Colonic mucosa (tissue), 4 donors: ENCODE results near the gene SNRK. TPM values are rescaled to one million over a fixed set of nuclear protein-coding genes. Genes with fewer than 3 reads are reported as not detected.
A peak's percentile ranks its signal among the peaks of the same experiment; 100 is the strongest.

Experiments used
- DNase-seq: peaks from one replicate; pipeline ENCODE4 v3.0.0-alpha.2; 2020
- H3K27ac ChIP-seq: fragments of 200-600 bp; one replicate; pipeline ENCODE4 v1.8.0; 2021
- H3K27me3 ChIP-seq: fragments of 200-600 bp; one replicate; pipeline ENCODE4 v1.8.0; 2021
- H3K36me3 ChIP-seq: fragments of 200-600 bp; one replicate; pipeline ENCODE4 v1.8.0; 2021
- H3K4me1 ChIP-seq: fragments of 200-600 bp; one replicate; pipeline ENCODE4 v1.8.0; 2021; ENCODE audit warnings: mild to moderate bottlenecking
- H3K4me3 ChIP-seq: fragments of 200-600 bp; one replicate; pipeline ENCODE4 v1.8.0; 2021
- H3K9ac ChIP-seq, 2 donors: one replicate each; pipeline ENCODE4 v1.7.0; 2013; ENCODE audit warnings: control low read depth in 2 of 2, low read depth in 2 of 2, low read length in 2 of 2
- H3K9me3 ChIP-seq: fragments of 200-600 bp; one replicate; pipeline ENCODE4 v1.8.0; 2021
- intact Hi-C: fragments of 100-400 bp; cut with DNase I; formaldehyde crosslinking; loops from one replicate; pipeline ENCODE4 v1.14.1; 2022
- total RNA-seq, 2 donors: library from RNA; stranded (reverse); fragmentation: NEBNext Ultra II Directional in 1 of 2; extraction: Animal tissue kit (Norgen Biotek cat#: 25700) in 1 of 2; gene quantifications; one replicate each; pipeline ENCODE4 v1.2.1, GENCODE V29; 2021
- TF ChIP-seq, protein P1 (sequence below): fragments of 200-600 bp; IDR thresholded peaks from one replicate; pipeline ENCODE4 v1.8.0; 2022; ENCODE audit warnings: antibody characterized with exemption, mild to moderate bottlenecking
- donor health status: healthy.
- donor health status: DM: no; HTN: no; CAD: no.
- donor health status: DM: no; HTN: no; CAD: no.

Gene SNRK
- total RNA-seq, 2 donors from 2014 or later = 19.7 to 48.2 TPM

DNA sequence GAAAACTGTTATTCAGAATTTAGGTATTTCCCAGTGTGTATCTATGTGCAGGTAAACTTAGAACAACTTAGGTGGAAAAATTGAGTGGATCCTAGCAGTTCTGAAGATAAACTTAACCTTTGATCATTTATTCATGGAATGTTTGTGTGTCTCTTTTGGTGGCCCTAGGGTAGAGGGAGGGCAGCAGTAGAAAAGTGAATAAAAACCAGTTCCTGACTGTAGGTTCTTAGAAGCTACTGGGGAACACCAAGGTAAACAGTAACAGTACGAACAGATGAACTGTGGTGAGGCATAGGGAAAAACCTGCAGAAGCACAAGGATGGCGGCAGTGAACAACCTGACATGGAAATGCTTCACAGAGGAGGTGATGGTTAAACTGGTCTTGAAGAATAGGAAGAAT is 2.5 kb downstream of the SNRK start:
- Histone ChIP-seq H3K36me3 (no peaks in the 10 kb centered on the region), H3K9me3 (no peaks in the 10 kb centered on the region), H3K27me3 (no peaks in the 10 kb centered on the region), H3K27ac (peak overlapping the region; percentile 65), H3K4me3 (peak overlapping the region; percentile 32), H3K4me1 (peaks cover 13% of the 10 kb centered on the region), H3K9ac (peak overlapping the region in 1 of 2 donors; percentile 49)
- TF ChIP-seq, protein P1, sequence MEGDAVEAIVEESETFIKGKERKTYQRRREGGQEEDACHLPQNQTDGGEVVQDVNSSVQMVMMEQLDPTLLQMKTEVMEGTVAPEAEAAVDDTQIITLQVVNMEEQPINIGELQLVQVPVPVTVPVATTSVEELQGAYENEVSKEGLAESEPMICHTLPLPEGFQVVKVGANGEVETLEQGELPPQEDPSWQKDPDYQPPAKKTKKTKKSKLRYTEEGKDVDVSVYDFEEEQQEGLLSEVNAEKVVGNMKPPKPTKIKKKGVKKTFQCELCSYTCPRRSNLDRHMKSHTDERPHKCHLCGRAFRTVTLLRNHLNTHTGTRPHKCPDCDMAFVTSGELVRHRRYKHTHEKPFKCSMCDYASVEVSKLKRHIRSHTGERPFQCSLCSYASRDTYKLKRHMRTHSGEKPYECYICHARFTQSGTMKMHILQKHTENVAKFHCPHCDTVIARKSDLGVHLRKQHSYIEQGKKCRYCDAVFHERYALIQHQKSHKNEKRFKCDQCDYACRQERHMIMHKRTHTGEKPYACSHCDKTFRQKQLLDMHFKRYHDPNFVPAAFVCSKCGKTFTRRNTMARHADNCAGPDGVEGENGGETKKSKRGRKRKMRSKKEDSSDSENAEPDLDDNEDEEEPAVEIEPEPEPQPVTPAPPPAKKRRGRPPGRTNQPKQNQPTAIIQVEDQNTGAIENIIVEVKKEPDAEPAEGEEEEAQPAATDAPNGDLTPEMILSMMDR = no peak
- intact Hi-C loops = no loop called here
- no peak for DNase-seq

DNA sequence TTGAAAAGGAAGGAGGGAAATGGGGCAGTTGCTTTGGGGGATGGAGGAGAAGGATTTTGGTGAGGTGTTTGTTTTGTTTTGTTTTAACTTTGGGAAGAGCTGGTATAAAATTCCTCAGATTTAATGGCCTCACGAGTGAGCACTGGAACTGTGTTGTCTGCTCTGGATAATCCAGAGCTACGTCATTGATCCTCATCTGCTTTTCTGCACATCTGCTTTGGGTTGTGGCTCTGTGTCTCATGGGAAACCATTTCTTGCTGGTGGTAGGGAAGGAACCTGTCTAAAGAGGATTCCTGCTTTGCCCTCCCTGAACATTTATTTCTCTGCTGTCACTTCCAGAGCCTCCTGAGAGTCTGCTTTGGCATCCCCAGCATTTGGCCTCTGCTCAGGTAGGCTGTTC is 3.1 kb downstream of the SNRK start:
- Histone ChIP-seq H3K4me1 (peaks cover 13% of the 10 kb centered on the region), H3K9ac (peak overlapping the region in 1 of 2 donors; percentile 49), H3K9me3 (no peaks in the 10 kb centered on the region), H3K27me3 (no peaks in the 10 kb centered on the region), H3K4me3 (no peak overlapping the region), H3K36me3 (no peaks in the 10 kb centered on the region), H3K27ac (peak overlapping the region; percentile 65)
- no peak for DNase-seq
- TF ChIP-seq, protein P1 = no peak
- intact Hi-C loops = no loop called here

DNA sequence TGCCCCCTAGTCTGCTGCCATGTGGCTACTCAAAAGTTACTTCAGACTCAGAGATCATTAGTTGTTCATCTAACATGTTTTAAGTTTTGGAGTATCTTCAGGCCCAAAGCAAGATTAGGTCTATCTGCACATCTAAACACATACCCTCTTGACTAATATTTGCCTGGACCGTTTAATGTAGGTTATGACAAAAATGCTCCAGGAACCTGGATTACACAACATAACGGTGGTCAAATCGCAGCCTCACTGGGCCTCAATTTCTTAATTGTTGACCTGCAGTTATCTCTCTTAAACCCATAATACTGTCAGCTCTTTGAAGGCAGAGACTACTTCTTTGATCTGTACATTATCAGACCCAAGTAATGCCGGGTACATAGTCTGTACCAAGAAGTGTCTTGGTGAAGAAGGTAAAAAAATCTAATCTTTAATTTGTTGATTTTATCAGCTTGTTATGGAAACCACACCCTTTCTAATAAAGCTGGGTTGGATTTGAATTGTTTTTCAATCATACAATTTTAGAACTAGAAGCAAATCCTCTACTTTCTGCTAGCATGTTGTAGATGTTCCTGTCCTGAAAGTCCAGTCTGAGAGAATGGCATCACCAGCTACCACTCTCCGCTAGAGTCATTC is 3.6 kb downstream of the SNRK start:
- H3K27ac ChIP-seq = no peak overlapping the region
- H3K4me1 ChIP-seq = peaks cover 18% of the 10 kb centered on the region
- no peak for DNase-seq
- H3K9me3 ChIP-seq = no peaks in the 10 kb centered on the region
- no peaks in the 10 kb centered on the region for H3K36me3 ChIP-seq
- no peak overlapping the region for H3K4me3 ChIP-seq
- H3K27me3 ChIP-seq = no peaks in the 10 kb centered on the region
- TF ChIP-seq, protein P1 = no peak
- intact Hi-C loops = no loop called here
- no peak overlapping the region for H3K9ac ChIP-seq

DNA sequence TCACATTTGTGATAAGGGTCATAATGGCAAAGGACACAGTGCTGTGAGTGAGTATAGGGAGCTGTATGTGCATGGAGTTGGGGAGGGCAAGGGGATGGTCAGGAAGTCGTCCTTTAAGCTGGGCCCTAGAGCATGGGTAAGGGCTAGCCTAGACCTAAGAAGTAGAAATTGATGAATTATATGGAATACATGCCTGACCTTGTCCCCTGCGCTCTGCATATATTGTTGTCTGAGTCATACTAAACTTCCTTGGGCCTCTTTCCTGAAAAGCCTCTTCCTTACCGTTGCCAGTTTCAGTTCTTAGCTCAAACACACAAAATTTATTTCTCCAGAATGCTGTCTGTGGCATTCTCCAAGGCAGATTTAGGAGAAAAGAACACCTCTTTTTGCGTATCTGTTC is 4.6 kb downstream of the SNRK start:
- H3K36me3 ChIP-seq = no peaks in the 10 kb centered on the region
- no peak overlapping the region for H3K27ac ChIP-seq
- H3K27me3 ChIP-seq = no peaks in the 10 kb centered on the region
- TF ChIP-seq, protein P1 = no peak
- no peaks in the 10 kb centered on the region for H3K9me3 ChIP-seq
- H3K4me1 ChIP-seq = peaks cover 26% of the 10 kb centered on the region
- H3K9ac ChIP-seq = no peak overlapping the region
- intact Hi-C loops = no loop called here
- DNase-seq = no peak
- H3K4me3 ChIP-seq = no peak overlapping the region

DNA sequence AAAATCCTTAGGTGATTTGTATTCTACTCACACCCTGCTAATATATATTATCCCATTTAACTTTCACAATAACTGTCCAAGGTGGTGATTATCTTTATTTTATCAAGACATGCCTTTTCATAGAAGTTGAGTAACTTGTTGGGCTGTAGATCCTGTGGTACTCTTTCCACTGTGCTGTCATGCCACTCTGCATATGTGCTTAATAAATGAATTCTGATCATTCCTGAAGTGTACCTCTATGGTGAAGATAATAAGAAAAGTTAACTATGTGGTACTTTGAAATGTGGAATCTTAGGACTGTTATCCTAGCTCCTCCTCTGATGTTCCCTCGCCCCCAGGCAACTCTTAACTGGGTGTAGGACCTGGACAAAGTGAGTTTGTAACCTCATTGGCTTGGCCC is 5.2 kb downstream of the SNRK start:
- Histone ChIP-seq H3K9me3 (no peaks in the 10 kb centered on the region), H3K9ac (no peak overlapping the region), H3K4me1 (peaks cover 28% of the 10 kb centered on the region), H3K4me3 (no peak overlapping the region), H3K36me3 (no peaks in the 10 kb centered on the region), H3K27ac (no peak overlapping the region), H3K27me3 (no peaks in the 10 kb centered on the region)
- TF ChIP-seq, protein P1 = no peak
- no peak for DNase-seq
- intact Hi-C loops = no loop called here
